GM13977 (cell line): ENCODE results near the gene PTPRJ.

Experiments
- DNase-seq: peaks from one replicate; pipeline ENCODE4 v3.0.0; 2012; ENCODE audit warnings: low spot score
- in situ Hi-C: fragments of 300-500 bp; cut with MboI; formaldehyde crosslinking; loops from one replicate; pipeline ENCODE4 v1.12.0; 2022; ENCODE audit warnings: low sequenced_read_pairs, low pct_unique_long_range_greater_than_20kb, mixed read lengths, inconsistent platforms; ENCODE audit not compliant: unreplicated experiment
- TF ChIP-seq, protein P1 (sequence below): IDR thresholded peaks from 2 replicates; pipeline ENCODE4 v1.5.1; 2012; ENCODE audit warnings: mild to moderate bottlenecking, control low read depth; ENCODE audit not compliant: insufficient read depth; ENCODE audit errors: extremely low read depth, missing control alignments

PTPRJ gene

DNA sequence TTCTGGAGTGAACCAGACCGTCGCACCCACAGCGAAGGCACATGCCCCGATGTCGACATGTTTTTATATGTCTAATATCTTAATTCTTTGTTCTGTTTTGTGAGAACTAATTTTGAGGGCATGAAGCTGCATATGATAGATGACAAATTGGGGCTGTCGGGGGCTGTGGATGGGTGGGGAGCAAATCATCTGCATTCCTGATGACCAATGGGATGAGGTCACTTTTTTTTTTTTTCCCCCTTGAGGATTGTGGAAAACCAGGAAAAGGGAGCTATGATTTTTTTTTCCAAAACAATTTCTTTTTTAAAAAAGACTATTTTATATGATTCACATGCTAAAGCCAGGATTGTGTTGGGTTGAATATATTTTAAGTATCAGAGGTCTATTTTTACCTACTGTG lies 187.0 kb downstream of the PTPRJ start:
- in situ Hi-C loops = no loop called here
- DNase-seq = no peak
- TF ChIP-seq, protein P1, sequence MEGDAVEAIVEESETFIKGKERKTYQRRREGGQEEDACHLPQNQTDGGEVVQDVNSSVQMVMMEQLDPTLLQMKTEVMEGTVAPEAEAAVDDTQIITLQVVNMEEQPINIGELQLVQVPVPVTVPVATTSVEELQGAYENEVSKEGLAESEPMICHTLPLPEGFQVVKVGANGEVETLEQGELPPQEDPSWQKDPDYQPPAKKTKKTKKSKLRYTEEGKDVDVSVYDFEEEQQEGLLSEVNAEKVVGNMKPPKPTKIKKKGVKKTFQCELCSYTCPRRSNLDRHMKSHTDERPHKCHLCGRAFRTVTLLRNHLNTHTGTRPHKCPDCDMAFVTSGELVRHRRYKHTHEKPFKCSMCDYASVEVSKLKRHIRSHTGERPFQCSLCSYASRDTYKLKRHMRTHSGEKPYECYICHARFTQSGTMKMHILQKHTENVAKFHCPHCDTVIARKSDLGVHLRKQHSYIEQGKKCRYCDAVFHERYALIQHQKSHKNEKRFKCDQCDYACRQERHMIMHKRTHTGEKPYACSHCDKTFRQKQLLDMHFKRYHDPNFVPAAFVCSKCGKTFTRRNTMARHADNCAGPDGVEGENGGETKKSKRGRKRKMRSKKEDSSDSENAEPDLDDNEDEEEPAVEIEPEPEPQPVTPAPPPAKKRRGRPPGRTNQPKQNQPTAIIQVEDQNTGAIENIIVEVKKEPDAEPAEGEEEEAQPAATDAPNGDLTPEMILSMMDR = no peak

DNA sequence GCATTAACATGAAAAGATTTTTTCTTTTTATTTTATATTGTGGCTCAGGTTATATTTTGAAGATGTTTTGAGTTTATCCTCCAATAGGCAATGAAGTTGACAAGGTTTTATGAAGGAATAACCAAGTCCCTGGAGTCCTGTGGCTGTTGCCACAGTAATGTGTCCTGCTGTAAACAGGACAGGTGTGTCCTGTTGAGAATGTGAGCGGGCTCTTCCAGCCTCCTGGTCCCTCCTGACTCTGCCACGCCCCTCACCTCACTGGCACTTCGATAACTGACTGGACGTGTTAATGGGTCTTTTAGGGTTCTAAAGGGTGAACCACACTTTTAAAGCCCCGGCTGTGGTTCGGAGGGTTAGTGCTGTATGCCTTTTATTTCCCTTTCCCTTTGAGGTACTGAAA lies 188.5 kb downstream of the PTPRJ start:
- in situ Hi-C loops = no loop called here
- no peak for DNase-seq
- TF ChIP-seq, protein P1 = no peak

DNA sequence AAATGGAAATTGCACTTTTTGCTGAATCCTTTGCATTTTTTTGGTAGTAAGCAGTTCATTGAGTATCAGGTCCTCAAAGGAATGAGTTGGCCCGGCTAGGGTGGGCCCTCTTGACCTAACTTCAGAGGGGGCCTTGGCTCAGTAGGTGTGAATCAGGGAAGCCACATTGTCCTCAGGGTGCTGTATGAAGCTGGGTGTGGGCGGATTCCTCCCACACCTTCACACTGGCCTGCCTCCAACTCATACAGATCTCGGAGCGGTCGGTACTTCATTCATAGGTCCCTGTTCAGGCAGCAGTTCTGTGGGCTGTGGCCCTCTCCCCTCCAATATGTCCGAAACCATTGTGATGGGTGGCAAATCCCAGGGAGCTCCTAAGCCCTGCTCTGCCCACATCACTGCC lies 188.9 kb downstream of the PTPRJ start:
- DNase-seq = no peak
- TF ChIP-seq, protein P1 = no peak
- in situ Hi-C loops = no loop called here

DNA sequence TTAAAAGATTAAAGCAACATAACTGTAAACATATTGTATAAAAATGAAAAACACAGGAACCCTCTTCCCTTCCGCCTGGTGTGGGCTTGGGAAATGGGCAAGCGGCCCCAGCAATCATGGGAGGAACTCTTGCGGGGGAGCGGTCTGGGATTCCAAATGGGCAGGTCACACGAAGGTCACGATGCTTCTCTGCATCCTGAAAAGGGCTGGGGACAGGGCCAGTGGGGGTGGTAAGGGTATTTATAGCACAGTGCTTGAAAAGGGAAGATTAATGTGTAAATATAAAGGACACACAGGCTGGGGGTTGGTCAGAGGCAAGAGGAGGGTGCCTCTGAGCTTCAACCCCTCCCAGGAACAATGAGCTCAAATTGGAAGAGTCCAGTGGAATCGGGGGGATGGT lies 189.4 kb downstream of the PTPRJ start:
- TF ChIP-seq, protein P1 = no peak
- no peak for DNase-seq
- in situ Hi-C loops = no loop called here

DNA sequence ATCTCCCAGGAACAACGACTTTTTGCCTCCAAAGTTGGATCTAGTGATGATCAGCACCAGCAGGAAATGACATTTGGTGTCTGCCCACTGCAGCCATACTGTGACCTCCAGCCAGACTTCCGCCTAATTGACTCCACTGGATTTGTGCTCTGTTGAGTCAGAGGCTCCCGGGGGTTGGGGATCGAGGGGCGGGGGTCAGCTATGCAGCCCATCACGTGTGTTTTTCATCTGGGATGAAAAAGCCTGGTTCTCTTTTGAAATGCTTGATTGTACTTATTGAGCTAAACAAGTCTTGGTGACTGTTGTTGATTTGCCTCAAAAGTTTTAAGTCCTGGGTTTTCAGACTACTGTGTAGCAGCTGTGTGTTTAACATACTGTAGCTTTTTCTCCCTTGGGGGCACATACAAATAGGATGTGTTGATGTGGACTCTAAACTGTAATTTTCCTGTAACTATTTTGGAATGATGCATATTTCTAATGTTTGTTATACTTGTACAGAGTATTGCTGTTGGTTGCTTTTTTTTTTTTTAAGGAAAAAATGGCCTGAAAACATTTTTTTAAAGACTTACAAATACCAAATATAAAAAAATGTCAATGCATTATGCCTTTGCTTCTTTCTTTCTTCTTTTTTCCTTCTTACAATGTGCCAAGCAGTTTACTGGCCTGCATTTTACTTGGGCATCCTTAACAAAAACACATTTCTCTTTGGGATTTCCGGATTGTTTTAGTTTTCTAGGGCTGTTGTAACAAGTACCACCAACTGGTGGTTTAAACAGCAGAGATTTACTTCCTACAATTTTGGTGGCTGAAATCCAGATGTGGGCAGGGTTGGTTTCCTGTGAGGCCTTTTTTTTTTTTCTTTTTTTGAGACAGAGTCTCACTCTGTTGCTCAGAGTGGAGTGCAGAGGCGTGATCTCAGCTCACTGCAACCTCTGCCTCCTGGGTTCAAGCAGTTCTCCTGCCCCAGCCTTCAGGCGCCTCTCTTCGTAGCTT lies 190.2 kb downstream of the PTPRJ start:
- no peak for DNase-seq
- TF ChIP-seq, protein P1 = no peak
- in situ Hi-C loops = no loop called here

DNA sequence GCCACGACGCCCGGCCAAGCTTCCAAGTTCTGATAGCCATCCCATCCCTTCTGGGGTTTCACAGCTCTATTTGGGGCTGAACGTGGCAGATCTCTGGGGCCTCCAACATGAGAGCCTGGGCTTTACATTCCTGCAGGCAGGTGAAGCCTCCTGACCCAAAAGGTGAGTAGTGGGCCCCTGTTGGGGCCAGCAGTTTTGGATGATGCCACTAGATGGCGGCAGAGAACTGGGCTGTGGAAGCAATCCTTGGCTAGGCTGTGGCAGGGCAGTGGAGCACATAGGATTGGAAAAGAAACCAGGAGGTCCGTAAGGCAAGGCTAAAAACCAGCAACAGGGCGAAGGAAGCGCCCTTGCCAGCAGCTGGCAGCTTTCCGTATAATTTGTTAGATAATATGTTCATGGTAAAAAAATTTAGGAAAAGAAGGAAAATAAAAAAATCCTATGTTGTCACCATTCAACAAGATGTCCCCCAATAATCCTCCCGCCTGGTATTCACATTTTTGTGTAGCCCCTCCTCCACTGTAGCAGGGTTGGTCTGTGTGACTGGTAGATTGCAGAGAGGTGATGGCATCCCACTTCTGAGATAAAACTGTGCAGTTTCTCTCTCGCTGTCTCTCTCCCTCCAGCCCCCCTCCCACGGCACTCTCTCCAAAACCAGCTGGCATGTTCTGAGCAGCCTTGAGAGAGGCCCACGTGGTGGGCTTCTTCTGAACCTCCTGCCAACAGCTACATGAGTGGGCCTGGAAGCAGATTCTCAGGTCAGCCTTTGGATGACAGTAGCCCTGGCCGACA lies 192.7 kb downstream of the PTPRJ start:
- DNase-seq = peak; percentile 65
- TF ChIP-seq, protein P1 = peak; percentile 93

More for the DNA sequence above, 192.7 kb downstream of the PTPRJ start:
- in situ Hi-C loops = no loop called here
